Calu3 (cell line): ENCODE results near the gene SSUH2. TPM values are rescaled to one million over a fixed set of nuclear protein-coding genes. Genes with fewer than 3 reads are reported as not detected.

Experiments
- BruUV-seq: library from RNA; stranded (reverse); fragments of 400-500 nt; replicated peaks from 2 replicates; lab custom pipeline; 2021; lab: Mats Ljungman, UMichigan
- CTCF ChIA-PET: fragments of 300-600 bp; sonication (Branson Sonifier 250); formaldehyde crosslinking; loops from one replicate; lab custom pipeline; 2022; ENCODE audit warnings: antibody characterized with exemption; lab: Charles Lee
- DNase-seq: peaks from one replicate; pipeline ENCODE4 v3.0.0; 2022
- H3K27ac Mint-ChIP-seq: one replicate; pipeline ENCODE4 v1.8.0; 2022; ENCODE audit warnings: mixed read lengths; ENCODE audit not compliant: unreplicated experiment
- H3K27me3 Mint-ChIP-seq: one replicate; pipeline ENCODE4 v1.8.0; 2022; ENCODE audit warnings: mixed read lengths; ENCODE audit not compliant: unreplicated experiment
- H3K36me3 Mint-ChIP-seq: one replicate; pipeline ENCODE4 v1.8.0; 2022; ENCODE audit warnings: mild to moderate bottlenecking, moderate library complexity, mixed read lengths; ENCODE audit not compliant: insufficient read depth, unreplicated experiment
- H3K4me1 Mint-ChIP-seq: one replicate; pipeline ENCODE4 v1.8.0; 2022; ENCODE audit warnings: mild to moderate bottlenecking, low read depth, mixed read lengths; ENCODE audit not compliant: unreplicated experiment
- H3K4me3 Mint-ChIP-seq: one replicate; pipeline ENCODE4 v1.8.0; 2022; ENCODE audit warnings: mild to moderate bottlenecking, low read depth, moderate library complexity, mixed read lengths; ENCODE audit not compliant: unreplicated experiment
- H3K9me3 Mint-ChIP-seq: one replicate; pipeline ENCODE4 v1.8.0; 2022; ENCODE audit warnings: low read depth, mixed read lengths; ENCODE audit not compliant: unreplicated experiment
- CTCF ChIP-seq: fragments of 200-600 bp; IDR thresholded peaks from one replicate; pipeline ENCODE4 v1.8.0; 2022; ENCODE audit warnings: antibody characterized with exemption; ENCODE audit not compliant: unreplicated experiment
- intact Hi-C: fragments of 100-400 bp; cut with micrococcal nuclease; formaldehyde crosslinking; loops from one replicate; pipeline ENCODE4 v1.10.0; 2022; ENCODE audit not compliant: unreplicated experiment
- total RNA-seq: library from RNA; stranded (reverse); gene quantifications from 2 replicates; pipeline ENCODE4 v1.2.3, GENCODE V29; 2022

SSUH2 gene
- total RNA-seq, 1 experiment from 2014 or later, result not detected

DNA sequence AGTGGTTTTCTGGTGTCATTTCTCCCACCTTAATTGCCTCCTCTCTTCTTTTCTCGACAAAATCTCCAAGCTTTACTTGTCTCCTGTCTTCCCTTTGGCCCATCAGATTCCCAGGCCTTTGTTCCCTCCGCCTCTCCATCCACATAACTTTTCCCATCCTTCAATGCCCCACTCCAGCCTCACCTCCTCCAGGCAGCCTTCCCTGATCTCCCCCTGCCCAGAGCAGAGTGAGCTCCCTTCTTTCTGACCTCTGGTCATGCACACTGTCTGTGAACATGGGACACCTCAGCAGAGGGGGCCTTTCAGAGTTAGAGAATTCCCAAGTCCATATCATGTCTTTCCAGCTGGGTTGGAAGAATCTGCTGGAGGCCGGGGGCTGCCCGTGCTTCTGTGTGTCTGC is 14.6 kb upstream of the SSUH2 start:
- Mint-ChIP-seq H3K4me1 (peaks cover 38% of the 10 kb centered on the region), H3K36me3 (peaks cover 6% of the 10 kb centered on the region), H3K9me3 (peaks cover under 1% of the 10 kb centered on the region), H3K4me3 (no peak overlapping the region), H3K27me3 (peaks cover 18% of the 10 kb centered on the region), H3K27ac (peak overlapping the region; percentile 72)
- intact Hi-C loops, result no loop called here
- TF ChIP-seq CTCF, result no peak
- DNase-seq, result no peak
- BruUV-seq, result no TSS peak
- CTCF ChIA-PET, result no interaction called here

DNA sequence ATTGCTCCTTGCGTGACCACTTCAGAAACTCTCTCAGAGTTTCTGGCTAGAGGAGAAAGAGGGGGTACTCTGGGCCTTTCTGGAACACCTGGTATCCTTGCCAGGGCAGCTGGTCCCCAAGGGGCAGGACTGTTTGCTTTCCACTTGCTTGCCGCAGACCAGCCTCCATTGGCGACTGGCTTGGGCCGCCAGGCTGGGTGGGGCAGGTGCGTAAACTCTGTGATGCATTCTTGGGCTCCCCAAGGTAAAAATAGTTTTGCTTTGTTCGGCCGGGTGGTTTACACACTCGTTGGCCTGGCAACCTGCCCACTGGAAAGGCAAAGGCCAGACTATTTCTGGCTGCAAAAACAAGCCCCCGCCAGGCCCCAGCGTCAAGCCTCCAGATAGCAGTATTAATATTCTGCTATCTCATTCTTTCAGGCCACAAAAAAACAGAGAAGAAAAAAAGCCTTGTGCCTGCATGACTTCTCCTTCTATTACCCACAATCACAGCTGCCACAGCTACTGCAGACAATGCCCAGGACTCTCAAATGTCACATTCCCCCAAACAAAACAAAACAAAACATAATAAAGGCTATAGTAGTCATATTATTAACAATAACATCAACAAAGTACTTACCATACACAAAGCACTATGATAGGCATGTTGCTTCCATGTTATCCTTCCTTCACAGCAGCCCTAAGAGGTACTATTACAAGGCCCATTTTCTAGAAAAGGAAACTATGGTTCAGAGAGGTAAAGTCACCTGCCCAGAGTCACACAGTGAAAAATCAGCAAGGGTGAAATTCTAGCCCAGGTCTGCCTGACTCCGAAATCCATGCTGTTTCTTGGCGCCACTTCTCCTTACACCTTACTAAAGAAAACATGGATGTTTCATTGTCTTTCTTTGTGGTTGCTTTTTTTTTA is 14.0 kb upstream of the SSUH2 start:
- peaks cover 18% of the 10 kb centered on the region for H3K27me3 Mint-ChIP-seq
- no peak overlapping the region for H3K4me3 Mint-ChIP-seq
- TF ChIP-seq CTCF, result no peak
- H3K4me1 Mint-ChIP-seq, result peaks cover 38% of the 10 kb centered on the region
- CTCF ChIA-PET, result no interaction called here
- H3K9me3 Mint-ChIP-seq, result peaks cover 2% of the 10 kb centered on the region
- DNase-seq, result peak; percentile 93
- peak overlapping the region; percentile 72 for H3K27ac Mint-ChIP-seq
- BruUV-seq, result no TSS peak
- intact Hi-C loops, result loop anchor here (1.0 kb wide), 1 partner anchor 29 kb away; no protein-coding TSS in a partner anchor
- H3K36me3 Mint-ChIP-seq, result peaks cover 6% of the 10 kb centered on the region

DNA sequence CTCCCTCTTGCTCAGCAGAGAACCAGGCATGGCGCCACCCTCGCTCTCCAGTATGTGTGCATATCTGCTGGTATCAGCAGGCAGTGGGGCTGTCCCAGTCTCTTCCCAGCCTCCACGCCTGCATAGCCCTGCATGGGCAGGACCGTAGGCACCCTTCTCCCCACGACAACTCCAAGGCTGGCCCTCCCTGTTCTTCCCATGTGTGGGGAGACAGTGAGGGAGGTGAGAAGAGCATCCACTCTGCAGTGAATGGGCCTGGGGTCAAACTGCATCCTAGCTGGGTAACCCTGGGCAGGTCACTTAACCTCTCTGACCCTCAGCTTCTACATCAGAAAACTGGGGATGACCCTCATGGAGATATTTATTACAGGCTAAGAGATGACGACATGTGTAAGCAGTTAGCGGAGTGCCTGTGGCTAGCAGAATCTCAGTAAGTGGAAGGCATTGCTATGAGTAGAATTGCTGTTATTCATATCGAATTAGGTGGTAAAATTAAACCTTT is 13.3 kb upstream of the SSUH2 start:
- BruUV-seq, result no TSS peak
- peaks cover 6% of the 10 kb centered on the region for H3K36me3 Mint-ChIP-seq
- TF ChIP-seq CTCF, result no peak
- no peak overlapping the region for H3K4me3 Mint-ChIP-seq
- peaks cover 18% of the 10 kb centered on the region for H3K27me3 Mint-ChIP-seq
- H3K4me1 Mint-ChIP-seq, result peaks cover 38% of the 10 kb centered on the region
- intact Hi-C loops, result loop anchor here (1.0 kb wide), 1 partner anchor 29 kb away; no protein-coding TSS in a partner anchor
- DNase-seq, result no peak
- peaks cover 2% of the 10 kb centered on the region for H3K9me3 Mint-ChIP-seq
- peak overlapping the region; percentile 72 for H3K27ac Mint-ChIP-seq
- CTCF ChIA-PET, result no interaction called here

GRCh38 chr3:8656240-8656639 is 11.6 kb upstream of the SSUH2 start:
- no peak overlapping the region for H3K27ac Mint-ChIP-seq
- no TSS peak for BruUV-seq
- DNase-seq, result no peak
- TF ChIP-seq CTCF, result no peak
- H3K9me3 Mint-ChIP-seq, result peaks cover 2% of the 10 kb centered on the region
- H3K4me3 Mint-ChIP-seq, result no peak overlapping the region
- CTCF ChIA-PET, result no interaction called here
- peaks cover 37% of the 10 kb centered on the region for H3K4me1 Mint-ChIP-seq
- peaks cover 6% of the 10 kb centered on the region for H3K36me3 Mint-ChIP-seq
- intact Hi-C loops, result no loop called here
- peaks cover 18% of the 10 kb centered on the region for H3K27me3 Mint-ChIP-seq
